ENCODE results near the gene CDK5R2. TPM values are rescaled to one million over a fixed set of nuclear protein-coding genes. Genes with fewer than 3 reads are reported as not detected.
A peak's percentile ranks its signal among the peaks of the same experiment; 100 is the strongest.

Gene CDK5R2
- total RNA-seq (2022): 0.18 and 0.21 TPM in 2 replicates
- Bru-seq, nascent RNA: percentile 16 among the genes with signal in this experiment
- percentile 17 among the genes with signal in this experiment for BruChase-seq, experiment 1, labeled RNA remaining after a 2-hour chase
- BruChase-seq, experiment 2, labeled RNA remaining after a 6-hour chase: not detected
- long read RNA-seq: 0 reads

DNA sequence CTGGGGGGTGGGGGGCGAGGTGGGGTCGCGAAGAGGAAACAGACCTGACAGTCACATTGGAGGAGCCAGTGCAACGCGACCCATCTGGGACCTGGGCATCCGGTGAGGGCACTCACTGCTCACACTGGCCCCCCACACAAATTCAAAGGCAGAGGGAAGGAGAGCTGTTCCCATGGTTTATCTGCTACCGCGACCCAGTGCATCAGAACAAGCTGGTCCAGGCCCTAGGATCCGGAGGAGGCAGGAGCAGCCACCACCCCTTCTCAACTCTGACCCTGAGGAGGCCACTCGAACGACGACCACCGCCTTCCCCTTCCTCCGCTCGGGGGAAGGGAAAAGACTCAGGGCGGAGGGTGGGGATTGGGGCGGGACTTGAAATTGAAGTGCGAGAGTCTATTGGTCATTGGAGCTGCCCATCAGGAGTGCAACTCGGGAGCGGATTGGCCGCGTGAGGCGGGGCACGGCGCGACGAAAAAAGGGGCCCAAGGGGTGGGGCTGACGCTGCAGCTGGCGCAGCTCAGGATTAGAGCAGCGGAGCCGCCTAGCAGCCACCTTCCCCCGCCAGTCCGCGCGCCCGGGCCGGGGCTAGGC, at the start of gene CDK5R2:
CDK5R2 (plus strand) TSS at position 526 of the 591 bp plus-strand sequence. CDS start 155 bp downstream, outside the sequence.
- Histone ChIP-seq H3K4me3 (ENCODE audit: low read depth, low read length) (peak within 1 kb of the TSS; percentile 52), H3K9me3 (no peaks in the 10 kb centered on the region), H3K27me3 (replicated peaks; ENCODE audit: control insufficient read depth, insufficient read depth, low read length) (peaks cover 4% of the 10 kb centered on the region), H3K4me1 (peaks cover 36% of the 10 kb centered on the region), H3K36me3 (ENCODE audit: control insufficient read depth, insufficient read depth, low read length) (no peaks in the 10 kb centered on the region)
- BruUV-seq (replicated peaks): no TSS peak
- TF ChIP-seq, protein P1, sequence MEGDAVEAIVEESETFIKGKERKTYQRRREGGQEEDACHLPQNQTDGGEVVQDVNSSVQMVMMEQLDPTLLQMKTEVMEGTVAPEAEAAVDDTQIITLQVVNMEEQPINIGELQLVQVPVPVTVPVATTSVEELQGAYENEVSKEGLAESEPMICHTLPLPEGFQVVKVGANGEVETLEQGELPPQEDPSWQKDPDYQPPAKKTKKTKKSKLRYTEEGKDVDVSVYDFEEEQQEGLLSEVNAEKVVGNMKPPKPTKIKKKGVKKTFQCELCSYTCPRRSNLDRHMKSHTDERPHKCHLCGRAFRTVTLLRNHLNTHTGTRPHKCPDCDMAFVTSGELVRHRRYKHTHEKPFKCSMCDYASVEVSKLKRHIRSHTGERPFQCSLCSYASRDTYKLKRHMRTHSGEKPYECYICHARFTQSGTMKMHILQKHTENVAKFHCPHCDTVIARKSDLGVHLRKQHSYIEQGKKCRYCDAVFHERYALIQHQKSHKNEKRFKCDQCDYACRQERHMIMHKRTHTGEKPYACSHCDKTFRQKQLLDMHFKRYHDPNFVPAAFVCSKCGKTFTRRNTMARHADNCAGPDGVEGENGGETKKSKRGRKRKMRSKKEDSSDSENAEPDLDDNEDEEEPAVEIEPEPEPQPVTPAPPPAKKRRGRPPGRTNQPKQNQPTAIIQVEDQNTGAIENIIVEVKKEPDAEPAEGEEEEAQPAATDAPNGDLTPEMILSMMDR (IDR thresholded peaks at IDR 0.05; ENCODE audit: insufficient read depth in 1 of 2, low read depth in 1 of 2, low read length in 1 of 2, severe bottlenecking in 1 of 2, unreplicated experiment in 1 of 2): no peak
- Mint-ChIP-seq H3K4me1 (ENCODE audit: low read depth, unreplicated experiment) (peaks cover 16% of the 10 kb centered on the region), H3K36me3 (ENCODE audit: insufficient read depth, unreplicated experiment) (peaks cover 8% of the 10 kb centered on the region), H3K9me3 (ENCODE audit: unreplicated experiment) (no peaks in the 10 kb centered on the region), H3K27me3 (ENCODE audit: insufficient read depth, unreplicated experiment) (peaks cover 32% of the 10 kb centered on the region), H3K27ac (ENCODE audit: unreplicated experiment) (no peak within 1 kb of the TSS), H3K4me3 (ENCODE audit: unreplicated experiment) (peak within 1 kb of the TSS; percentile 76)
- ChIA-PET POLR2A (interaction anchor here (0.5 to 0.9 kb wide), 3 partner anchors 9 to 294 kb away, joined by 3 read pairs; partner anchors contain the start of gene TUBA4B), CTCF (interaction anchor here (0.6 to 2.3 kb wide), 11 partner anchors 9 to 429 kb away, joined by 3 to 11 read pairs (median 5); no protein-coding TSS in a partner anchor)
- peak; percentile 94 for DNase-seq
- intact Hi-C loops (cut with micrococcal nuclease; ENCODE audit: unreplicated experiment): loop anchor here (5.0 kb wide), 1 partner anchor 97 kb away; no protein-coding TSS in a partner anchor

DNA sequence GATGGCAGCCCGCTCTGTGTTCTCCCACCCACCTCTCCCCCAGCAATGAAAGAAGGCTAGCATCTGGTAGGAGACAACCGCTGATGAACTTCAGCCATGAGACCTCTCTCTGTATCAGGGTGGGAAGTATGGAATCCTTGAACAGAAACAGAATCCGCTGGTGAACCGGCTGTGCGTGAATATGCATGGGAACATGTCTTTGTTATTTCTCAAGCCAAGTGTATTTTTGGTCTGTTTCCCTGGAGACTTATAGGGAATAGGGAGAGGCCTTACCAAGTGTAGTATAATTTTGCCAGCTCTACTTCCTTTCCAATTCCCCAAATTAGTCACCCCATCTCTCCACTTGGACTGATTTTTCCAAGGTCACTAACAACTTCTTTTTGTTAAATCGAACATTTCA, 48.7 kb upstream of the CDK5R2 start:
- Mint-ChIP-seq H3K36me3 (ENCODE audit: insufficient read depth, unreplicated experiment) (peaks cover 12% of the 10 kb centered on the region), H3K4me1 (ENCODE audit: low read depth, unreplicated experiment) (peaks cover 8% of the 10 kb centered on the region), H3K27me3 (ENCODE audit: insufficient read depth, unreplicated experiment) (no peaks in the 10 kb centered on the region), H3K27ac (ENCODE audit: unreplicated experiment) (no peak overlapping the region), H3K4me3 (ENCODE audit: unreplicated experiment) (no peak overlapping the region), H3K9me3 (ENCODE audit: unreplicated experiment) (no peaks in the 10 kb centered on the region)
- DNase-seq: no peak
- ChIA-PET POLR2A (no interaction called here), CTCF (interaction anchor here (1.4 to 4.5 kb wide), 2 partner anchors 12 to 34 kb away, joined by 4 to 45 read pairs; no protein-coding TSS in a partner anchor)
- intact Hi-C loops (cut with micrococcal nuclease; ENCODE audit: unreplicated experiment): no loop called here
- Histone ChIP-seq H3K9me3 (no peaks in the 10 kb centered on the region), H3K4me1 (peaks cover 9% of the 10 kb centered on the region; the same call in 1 of the 2 replicates), H3K27me3 (replicated peaks; ENCODE audit: control insufficient read depth, insufficient read depth, low read length) (no peaks in the 10 kb centered on the region), H3K4me3 (ENCODE audit: low read depth, low read length) (no peak overlapping the region), H3K36me3 (ENCODE audit: control insufficient read depth, insufficient read depth, low read length) (no peaks in the 10 kb centered on the region)
- no TSS peak for BruUV-seq (replicated peaks)
- TF ChIP-seq, protein P1 (IDR thresholded peaks at IDR 0.05; ENCODE audit: insufficient read depth in 1 of 2, low read depth in 1 of 2, low read length in 1 of 2, severe bottlenecking in 1 of 2, unreplicated experiment in 1 of 2): no peak

DNA sequence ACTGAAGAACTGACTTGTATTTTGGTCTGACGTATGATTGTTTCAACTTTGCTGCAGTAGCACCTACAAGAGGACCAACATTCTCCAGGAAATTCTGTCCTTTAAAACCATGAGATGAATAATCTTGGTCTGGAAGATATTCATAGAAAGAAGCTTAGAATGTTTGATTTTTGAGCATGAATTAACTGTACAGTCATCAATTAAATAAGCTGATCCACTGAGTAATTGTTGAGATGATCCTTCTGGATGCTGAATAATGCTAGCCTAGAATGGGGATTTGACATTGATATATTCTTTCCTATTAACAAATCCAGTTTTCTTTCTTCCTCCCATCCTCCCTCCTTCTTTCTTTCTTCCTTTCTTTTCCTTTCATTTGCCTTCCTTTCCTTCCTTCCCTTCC, 39.0 kb upstream of the CDK5R2 start:
- TF ChIP-seq, protein P1 (IDR thresholded peaks at IDR 0.05; ENCODE audit: insufficient read depth in 1 of 2, low read depth in 1 of 2, low read length in 1 of 2, severe bottlenecking in 1 of 2, unreplicated experiment in 1 of 2): no peak
- H3K27ac Mint-ChIP-seq (ENCODE audit: unreplicated experiment): no peak overlapping the region
- Histone ChIP-seq H3K4me1 (no peaks in the 10 kb centered on the region), H3K27me3 (replicated peaks; ENCODE audit: control insufficient read depth, insufficient read depth, low read length) (no peaks in the 10 kb centered on the region), H3K9me3 (peaks cover 20% of the 10 kb centered on the region), H3K36me3 (ENCODE audit: control insufficient read depth, insufficient read depth, low read length) (no peaks in the 10 kb centered on the region), H3K4me3 (ENCODE audit: low read depth, low read length) (no peak overlapping the region)
- H3K4me3 Mint-ChIP-seq (ENCODE audit: unreplicated experiment): no peak overlapping the region
- POLR2A ChIA-PET: no interaction called here
- H3K36me3 Mint-ChIP-seq (ENCODE audit: insufficient read depth, unreplicated experiment): no peaks in the 10 kb centered on the region
- CTCF ChIA-PET: no interaction called here
- H3K27me3 Mint-ChIP-seq (ENCODE audit: insufficient read depth, unreplicated experiment): no peaks in the 10 kb centered on the region
- no peaks in the 10 kb centered on the region for H3K4me1 Mint-ChIP-seq (ENCODE audit: low read depth, unreplicated experiment)
- no peak for DNase-seq
- H3K9me3 Mint-ChIP-seq (ENCODE audit: unreplicated experiment): peaks cover 24% of the 10 kb centered on the region
- BruUV-seq (replicated peaks): no TSS peak
- intact Hi-C loops (cut with micrococcal nuclease; ENCODE audit: unreplicated experiment): no loop called here
